Measurements from ENCODE around the gene MCC. TPM values are rescaled to one million over a fixed set of nuclear protein-coding genes. Genes with fewer than 3 reads are reported as not detected.
A peak's percentile ranks its signal among the peaks of the same experiment; 100 is the strongest.

Gene MCC
- total and polyA plus RNA-seq, 2 of the 4 experiments (the other 2 are of a cell fraction), result 5.0 to 20.6 TPM

DNA sequence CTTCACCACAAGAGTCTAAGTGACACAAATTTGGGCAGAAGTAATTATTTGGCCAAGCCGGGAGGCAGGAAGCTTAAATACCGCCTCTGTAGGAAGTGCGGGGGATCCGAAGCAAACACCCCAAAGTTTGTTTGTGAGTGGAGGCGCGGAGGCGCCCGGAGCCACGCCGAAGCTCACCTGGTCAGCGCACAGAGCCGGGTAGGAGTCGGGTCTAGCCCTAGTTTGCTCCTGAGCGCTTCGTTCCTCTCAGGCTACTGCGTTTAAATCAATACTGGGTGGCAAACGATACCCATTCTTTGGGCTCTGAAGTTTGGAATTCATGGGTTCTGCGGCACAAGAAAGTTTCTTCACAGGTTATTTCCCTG lies 855 bp downstream of the MCC start:
- Histone ChIP-seq H3K79me1 (ENCODE audit: low read depth in 1 of 2, low read length in 2 of 2) (peaks cover 0 to 11% of the 10 kb centered on the region in 2 experiments; a peak in 1 of 4 replicates), H4K5ac (ENCODE audit: low read depth, low read length) (peak overlapping the region; percentile 65; the same call in 1 of the 2 replicates), H4K91ac (ENCODE audit: insufficient read depth, low read depth, low read length) (no peak overlapping the region), H2BK15ac (ENCODE audit: low read depth, low read length) (0 out of 3 replicates have a peak overlapping the region, but pooled peaks have one; percentile 86), H3K56ac (ENCODE audit: extremely low read depth, insufficient read depth, low read length) (peak overlapping the region; percentile 32; the same call in 1 of the 2 replicates), H3K18ac (ENCODE audit: low read depth, low read length) (peak overlapping the region; percentile 20), H2AFZ (replicated peaks; ENCODE audit: low read length, poor library complexity) (peak overlapping the region; percentile 99), H2BK120ac (ENCODE audit: low read depth, low read length) (peak overlapping the region; percentile 87), H3K9ac (ENCODE audit: low read depth, low read length) (peak overlapping the region; percentile 86), H3K23ac (ENCODE audit: low read depth, low read length) (peak overlapping the region; percentile 89; the same call in 1 of the 2 replicates), H3K4me1 (ENCODE audit: control insufficient read depth, insufficient read depth, low read length) (peaks cover 8% of the 10 kb centered on the region), H3K14ac (replicated peaks; ENCODE audit: low read depth, low read length) (peak overlapping the region; percentile 82; the same call in 1 of the 2 replicates), H3K9me3 (ENCODE audit: control insufficient read depth, insufficient read depth, low read length) (peaks cover 6% of the 10 kb centered on the region), H3K4me3 (ENCODE audit: insufficient read depth, low read depth, low read length) (peak overlapping the region; percentile 86), H2AK9ac (replicated peaks; ENCODE audit: low read depth, low read length, poor library complexity) (peak overlapping the region; percentile 46), H3K36me3 (ENCODE audit: control insufficient read depth, insufficient read depth, low read length) (no peaks in the 10 kb centered on the region), H3K27ac (ENCODE audit: insufficient read depth, low read length) (peak overlapping the region; percentile 80; the same call in 1 of the 2 replicates), H3K4me2 (ENCODE audit: low read depth, low read length) (peak overlapping the region; percentile 91), H2AK5ac (ENCODE audit: low read depth, low read length) (no peak overlapping the region), H3K9me1 (ENCODE audit: insufficient read depth, low read length) (0 out of 2 replicates have a peak, but pooled peaks cover 3% of the 10 kb centered on the region), H3K27me3 (ENCODE audit: control insufficient read depth, insufficient read depth, low read length) (no peaks in the 10 kb centered on the region), H2BK5ac (ENCODE audit: low read depth, low read length, poor library complexity, severe bottlenecking) (no peak overlapping the region), H2BK20ac (ENCODE audit: low read depth, low read length) (peak overlapping the region; percentile 34; the same call in 1 of the 2 replicates), H4K20me1 (ENCODE audit: insufficient read depth, low read length) (no peaks in the 10 kb centered on the region), H3K4ac (ENCODE audit: low read depth, low read length) (peak overlapping the region; percentile 74; the same call in 1 of the 2 replicates), H4K8ac (ENCODE audit: low read depth in 2 of 2, low read length in 2 of 2) (peak overlapping the region; percentile 29 to 60; a peak in 2 of 4 replicates)
- DNase-seq (peak; percentile 5), ATAC-seq (ENCODE audit: low read depth) (peak; percentile 0; the same call in 1 of the 2 replicates)
- ChIA-PET CTCF (interaction anchor here (0.5 to 2.1 kb wide), 3 partner anchors 11 to 33 kb away, joined by 3 to 8 read pairs (median 3); no protein-coding TSS in a partner anchor), POLR2A (ENCODE audit: unreplicated experiment) (no interaction called here)
- intact Hi-C loops (cut with micrococcal nuclease), result no loop called here
- 4% methylated on average over 10 of the region's 18 CpGs; no CpG with 5 or more reads in 1 of the 2 experiments for WGBS, 2 experiments (ENCODE audit: extremely low coverage in 2 of 2, insufficient read length in 1 of 2)
- no peak for TF ChIP-seq SMC3 (IDR thresholded peaks at IDR 0.05; ENCODE audit: low read depth, low read length)
- TF ChIP-seq CHD1 (IDR thresholded peaks at IDR 0.05; ENCODE audit: low read depth, low read length), result no peak
- TF ChIP-seq MXI1 (IDR thresholded peaks at IDR 0.05; ENCODE audit: borderline replicate concordance, low read depth, low read length), result no peak
- no peak for TF ChIP-seq RAD21 (IDR thresholded peaks at IDR 0.05; ENCODE audit: low read length)
- TF ChIP-seq USF2 (IDR thresholded peaks at IDR 0.05; ENCODE audit: low read depth, low read length), result no peak
- no peak for TF ChIP-seq MAFK (IDR thresholded peaks at IDR 0.05; ENCODE audit: low read depth, low read length)
- no peak for TF ChIP-seq CTCF (conservative IDR thresholded peaks at IDR 0.05; ENCODE audit: low read depth, low read length)
- no peak for TF ChIP-seq MAZ (IDR thresholded peaks at IDR 0.05; ENCODE audit: borderline replicate concordance, low read depth, low read length)
- TF ChIP-seq POLR2A (IDR thresholded peaks at IDR 0.05; ENCODE audit: low read depth, low read length), result no peak
- no peak for TF ChIP-seq NFE2L2 (IDR thresholded peaks at IDR 0.05; ENCODE audit: low read depth, low read length)
- TF ChIP-seq RFX5 (IDR thresholded peaks at IDR 0.05; ENCODE audit: low read depth, low read length), result no peak
- TF ChIP-seq RCOR1 (IDR thresholded peaks at IDR 0.05; ENCODE audit: insufficient replicate concordance, low read length), result no peak
- TF ChIP-seq FOS (IDR thresholded peaks at IDR 0.05; ENCODE audit: low read depth, low read length), result no peak
- TF ChIP-seq, protein P1, sequence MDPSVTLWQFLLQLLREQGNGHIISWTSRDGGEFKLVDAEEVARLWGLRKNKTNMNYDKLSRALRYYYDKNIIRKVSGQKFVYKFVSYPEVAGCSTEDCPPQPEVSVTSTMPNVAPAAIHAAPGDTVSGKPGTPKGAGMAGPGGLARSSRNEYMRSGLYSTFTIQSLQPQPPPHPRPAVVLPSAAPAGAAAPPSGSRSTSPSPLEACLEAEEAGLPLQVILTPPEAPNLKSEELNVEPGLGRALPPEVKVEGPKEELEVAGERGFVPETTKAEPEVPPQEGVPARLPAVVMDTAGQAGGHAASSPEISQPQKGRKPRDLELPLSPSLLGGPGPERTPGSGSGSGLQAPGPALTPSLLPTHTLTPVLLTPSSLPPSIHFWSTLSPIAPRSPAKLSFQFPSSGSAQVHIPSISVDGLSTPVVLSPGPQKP (IDR thresholded peaks at IDR 0.05; ENCODE audit: borderline replicate concordance, low read depth, low read length), result no peak
- BruUV-seq (replicated peaks), result no TSS peak
- in situ Hi-C loops (cut with MboI; ENCODE audit: low sequenced_read_pairs), result no loop called here
- dilution Hi-C loops (cut with HindIII; ENCODE audit: low sequenced_read_pairs, unreplicated experiment), result no loop called here
